ENCODE measurements around the gene LMOD1.

DNA sequence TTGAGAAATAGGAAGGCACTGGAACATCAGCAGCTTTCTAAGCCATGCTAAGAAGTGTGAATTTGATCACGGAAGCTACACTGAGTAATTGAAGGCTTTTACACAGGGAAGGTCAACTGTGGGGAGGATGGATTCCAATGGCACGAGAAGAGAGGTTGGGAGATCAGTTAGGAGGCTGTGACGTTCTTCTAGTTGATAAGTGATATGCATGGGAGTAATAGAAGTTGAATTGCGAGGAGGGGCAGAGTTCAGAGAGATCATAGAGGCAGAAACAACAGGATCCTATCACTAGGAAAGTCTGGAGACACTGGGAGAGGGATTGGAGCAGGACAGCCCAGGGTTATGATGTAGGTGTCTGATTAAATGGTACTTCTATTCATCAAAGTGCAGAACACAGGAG, 16.2 kb downstream of the LMOD1 start:
- no peak for TF ChIP-seq NFIC (IDR thresholded peaks at IDR 0.05)
- TF ChIP-seq CREB1 (IDR thresholded peaks at IDR 0.05; ENCODE audit: low read depth): no peak

Measured in Ishikawa (cell line).